Kidney glomerular epithelial cell (primary cell): Measurements from ENCODE around the gene TBCB.

ENCODE experiments used
- DNase-seq: peaks from one replicate; lab custom pipeline; 2025; lab: John Stamatoyannopoulos, UW

TBCB gene

DNA sequence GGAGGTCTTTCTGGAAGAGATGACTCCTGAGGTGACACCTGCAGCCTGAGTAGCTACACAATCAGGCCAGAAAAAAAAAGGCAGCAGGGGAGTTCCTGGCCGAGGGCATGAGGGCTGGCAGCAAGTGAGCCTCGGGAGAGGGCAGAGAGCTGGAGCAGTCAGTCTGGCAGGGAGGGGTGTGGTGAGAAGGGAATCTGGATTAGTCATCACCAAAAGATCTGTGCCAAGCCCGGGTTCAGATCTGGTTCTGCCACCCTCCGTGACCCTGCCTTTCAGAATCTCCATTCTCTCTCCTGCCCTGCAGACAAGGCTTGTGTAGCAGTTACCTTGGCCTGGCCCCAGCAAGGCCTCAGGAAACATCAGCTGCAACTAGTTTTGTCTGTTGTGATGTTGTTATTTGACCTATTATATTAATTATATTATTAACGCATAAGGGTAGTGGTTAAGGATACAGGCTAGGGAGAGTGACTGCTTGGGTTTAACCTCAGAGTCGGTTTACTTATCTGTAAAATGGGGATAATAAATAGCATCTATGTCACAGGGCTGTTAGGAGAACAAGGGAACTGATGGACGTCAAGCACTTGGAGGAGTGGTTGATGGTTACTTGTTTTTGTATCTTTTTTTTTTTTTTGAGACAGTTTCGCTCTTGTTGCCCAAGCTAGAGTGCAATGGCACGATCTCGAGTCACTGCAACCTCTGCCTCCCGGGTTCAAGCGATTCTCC lies 21.9 kb downstream of the TBCB start:
- DNase-seq = peak; percentile 68

DNA sequence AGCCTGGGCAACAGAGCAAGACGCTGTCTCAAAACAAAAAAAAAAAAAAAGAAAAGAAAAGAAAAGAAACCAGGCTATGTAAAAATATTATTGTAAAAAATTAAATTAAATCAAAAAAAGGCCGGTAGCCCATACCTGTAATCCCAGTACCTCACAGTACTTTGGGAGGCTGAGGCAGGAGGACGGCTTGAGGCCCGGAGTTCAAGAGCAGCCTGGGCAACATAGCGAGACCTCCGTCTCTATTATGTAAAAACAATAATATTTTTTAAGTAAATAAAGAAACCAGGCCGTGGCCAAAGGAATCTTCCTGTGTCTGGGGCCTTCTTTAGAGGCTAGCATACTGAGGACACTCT lies 23.8 kb downstream of the TBCB start:
- no peak for DNase-seq

DNA sequence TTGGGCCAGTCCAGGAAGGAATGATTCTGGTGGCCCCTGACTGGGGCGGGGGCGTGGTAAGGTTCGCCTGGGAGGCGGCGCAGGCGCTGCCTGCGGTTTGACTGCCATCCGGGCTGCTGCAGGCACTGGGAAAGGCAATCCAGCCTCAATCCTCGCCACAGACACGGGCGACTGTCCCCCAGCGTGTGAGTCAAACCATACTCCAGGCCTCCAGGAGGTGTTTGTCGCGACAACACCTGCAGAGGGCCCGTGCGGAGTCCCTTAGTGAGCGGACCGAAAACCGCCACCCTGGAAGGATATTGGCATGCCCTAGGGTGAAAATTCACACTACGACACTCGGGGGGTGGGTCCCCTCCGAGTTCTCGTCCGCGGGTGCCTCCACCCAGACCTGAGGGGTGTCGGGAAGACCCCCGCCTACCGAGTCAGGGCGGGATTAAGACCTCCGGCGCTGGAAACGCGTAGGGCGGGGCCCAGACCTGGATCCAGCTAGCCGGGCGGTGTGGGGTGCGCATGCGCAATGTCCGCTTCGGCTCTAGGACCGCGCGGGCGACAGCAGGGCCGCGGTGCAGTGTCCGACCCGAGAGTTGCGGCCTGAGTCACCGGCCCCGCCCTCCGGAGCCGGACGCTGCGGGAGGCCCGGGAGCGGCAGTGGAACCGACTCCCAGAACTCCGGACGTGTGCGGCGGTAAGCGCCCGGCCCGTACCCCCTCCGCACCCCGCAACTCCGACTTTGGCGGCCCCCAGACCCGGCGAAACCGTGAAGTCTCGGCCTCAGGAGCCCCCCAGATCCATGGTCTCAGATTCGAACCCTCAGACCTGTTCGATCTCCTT lies 24.4 kb downstream of the TBCB start, which contains the start of gene CAPNS1:
Gene CAPNS1, plus strand, starts transcription at position 594 of the 831 bp plus-strand sequence. CDS start 946 bp downstream, outside the sequence.
- DNase-seq = peak; percentile 89

DNA sequence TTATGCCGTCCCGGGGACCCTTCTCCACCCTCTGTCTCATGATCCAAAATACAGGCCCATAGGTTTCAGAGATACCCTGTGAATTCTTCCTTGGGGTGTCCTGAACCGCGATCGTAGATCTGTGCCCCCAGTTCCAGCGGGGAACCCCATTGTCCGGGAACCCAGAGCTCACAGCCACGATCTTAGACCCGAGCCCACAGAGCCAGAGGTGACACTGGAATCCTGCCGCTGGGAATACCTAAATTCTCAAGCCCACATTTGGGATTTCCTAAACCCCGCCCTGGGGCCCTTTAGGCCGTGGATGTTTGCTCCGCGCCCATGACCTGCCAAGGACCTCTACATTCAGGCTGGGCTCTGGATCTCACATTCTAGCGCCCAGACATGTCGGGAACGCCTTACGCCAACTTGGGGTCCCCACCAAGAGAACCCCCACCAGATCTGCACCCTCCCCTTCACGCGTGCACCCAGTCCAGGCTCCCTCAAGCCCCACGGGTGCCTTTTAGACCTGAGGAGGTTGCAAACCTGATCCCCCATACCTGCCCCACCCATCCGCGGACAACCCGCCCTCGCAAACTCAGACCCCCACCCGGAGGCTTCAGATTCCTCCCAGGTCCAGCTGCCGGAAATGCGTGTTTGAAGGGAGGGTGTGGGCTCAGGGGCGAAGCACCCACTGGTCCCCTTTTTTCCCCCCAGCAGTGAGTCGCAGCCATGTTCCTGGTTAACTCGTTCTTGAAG lies 25.2 kb downstream of the TBCB start:
- DNase-seq = peak; percentile 38

DNA sequence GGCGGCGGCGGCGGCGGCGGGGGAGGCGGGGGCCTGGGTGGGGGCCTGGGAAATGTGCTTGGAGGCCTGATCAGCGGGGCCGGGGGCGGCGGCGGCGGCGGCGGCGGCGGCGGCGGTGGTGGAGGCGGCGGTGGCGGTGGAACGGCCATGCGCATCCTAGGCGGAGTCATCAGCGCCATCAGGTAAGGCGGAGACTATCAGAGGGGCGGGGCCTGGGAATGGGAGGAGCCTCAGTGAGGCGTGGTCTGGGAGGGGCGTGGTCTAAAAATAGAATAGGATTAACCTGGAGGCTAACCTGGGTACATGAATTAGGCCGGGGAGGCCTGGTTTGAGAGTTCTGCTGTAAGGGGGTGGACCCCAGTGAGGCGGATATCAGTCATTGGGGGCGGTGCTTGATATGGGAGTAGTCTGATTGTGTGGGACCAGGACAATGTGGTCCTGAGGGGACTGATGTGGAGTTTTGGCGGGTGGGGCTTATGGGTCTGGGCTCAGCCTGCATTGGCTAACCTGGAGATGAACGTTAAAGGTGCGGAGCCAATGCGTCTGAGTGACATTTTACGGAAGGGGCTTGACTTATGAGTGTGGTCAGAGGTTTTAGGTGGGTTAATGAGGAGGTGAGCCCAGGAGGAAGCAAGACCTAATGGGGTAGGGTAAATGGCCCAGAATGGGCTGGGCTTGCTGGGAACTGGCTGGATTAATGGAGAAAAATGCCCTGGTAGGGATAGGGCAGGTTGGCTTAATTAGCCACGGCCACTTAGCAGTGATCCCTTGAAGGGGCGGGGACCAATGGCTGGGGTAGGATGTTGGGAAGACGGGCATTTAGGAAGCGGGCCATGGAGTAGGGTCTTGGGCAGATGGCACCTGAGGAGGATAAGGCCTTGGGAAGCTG lies 26.0 kb downstream of the TBCB start:
- DNase-seq = peak; percentile 78

DNA sequence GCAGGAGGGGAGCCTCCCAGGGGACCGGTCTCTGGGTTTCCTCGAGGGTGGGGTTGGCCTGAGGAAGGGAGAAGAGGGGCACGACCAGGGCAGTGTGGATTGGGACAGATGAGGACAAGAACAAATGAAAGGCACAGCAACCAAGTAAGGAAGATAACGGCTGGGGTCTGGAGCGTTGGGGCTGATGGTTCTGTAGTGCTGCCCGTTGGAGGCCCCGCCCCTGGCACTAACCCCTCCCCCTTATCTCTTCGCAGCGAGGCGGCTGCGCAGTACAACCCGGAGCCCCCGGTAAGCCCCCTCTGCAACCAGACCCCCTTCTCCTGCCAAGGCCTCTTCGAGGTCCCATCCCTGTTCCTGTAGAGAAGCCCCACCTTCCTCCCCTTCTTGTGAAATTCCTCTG lies 26.8 kb downstream of the TBCB start:
- no peak for DNase-seq

DNA sequence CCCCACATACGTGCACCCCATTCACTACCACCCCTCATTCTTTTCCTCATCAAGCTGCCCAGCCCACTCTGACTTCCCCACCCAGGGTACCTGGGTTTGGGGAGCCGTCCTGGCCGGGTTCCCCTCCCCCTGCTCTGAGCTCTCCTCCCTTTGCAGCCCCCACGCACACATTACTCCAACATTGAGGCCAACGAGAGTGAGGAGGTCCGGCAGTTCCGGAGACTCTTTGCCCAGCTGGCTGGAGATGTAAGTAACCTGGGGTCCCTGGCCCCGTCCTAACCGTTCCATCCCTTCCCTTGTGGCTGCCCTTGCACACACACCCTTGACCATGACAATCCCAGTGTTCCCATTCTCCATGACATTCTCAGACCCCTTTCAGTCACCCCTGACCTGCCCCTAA lies 27.2 kb downstream of the TBCB start:
- no peak for DNase-seq

DNA sequence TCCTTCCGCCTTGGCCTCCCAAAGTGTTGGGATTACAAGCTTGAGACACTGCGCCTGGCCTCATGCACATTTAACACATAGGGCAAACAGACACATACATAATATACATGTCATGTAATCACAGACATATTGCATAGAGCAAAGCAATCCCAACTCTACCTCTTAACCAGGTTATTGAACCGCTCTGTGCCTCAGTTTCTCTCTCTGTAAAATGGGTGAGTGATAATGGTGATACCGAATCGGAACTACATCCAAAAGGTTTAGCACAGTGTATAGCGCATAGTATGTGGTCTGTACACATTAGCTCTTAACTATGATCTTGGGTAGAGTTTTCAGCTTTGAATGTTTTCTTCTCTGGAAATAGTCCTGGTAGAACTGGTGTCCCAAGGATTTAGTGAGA lies 29.4 kb downstream of the TBCB start:
- no peak for DNase-seq

DNA sequence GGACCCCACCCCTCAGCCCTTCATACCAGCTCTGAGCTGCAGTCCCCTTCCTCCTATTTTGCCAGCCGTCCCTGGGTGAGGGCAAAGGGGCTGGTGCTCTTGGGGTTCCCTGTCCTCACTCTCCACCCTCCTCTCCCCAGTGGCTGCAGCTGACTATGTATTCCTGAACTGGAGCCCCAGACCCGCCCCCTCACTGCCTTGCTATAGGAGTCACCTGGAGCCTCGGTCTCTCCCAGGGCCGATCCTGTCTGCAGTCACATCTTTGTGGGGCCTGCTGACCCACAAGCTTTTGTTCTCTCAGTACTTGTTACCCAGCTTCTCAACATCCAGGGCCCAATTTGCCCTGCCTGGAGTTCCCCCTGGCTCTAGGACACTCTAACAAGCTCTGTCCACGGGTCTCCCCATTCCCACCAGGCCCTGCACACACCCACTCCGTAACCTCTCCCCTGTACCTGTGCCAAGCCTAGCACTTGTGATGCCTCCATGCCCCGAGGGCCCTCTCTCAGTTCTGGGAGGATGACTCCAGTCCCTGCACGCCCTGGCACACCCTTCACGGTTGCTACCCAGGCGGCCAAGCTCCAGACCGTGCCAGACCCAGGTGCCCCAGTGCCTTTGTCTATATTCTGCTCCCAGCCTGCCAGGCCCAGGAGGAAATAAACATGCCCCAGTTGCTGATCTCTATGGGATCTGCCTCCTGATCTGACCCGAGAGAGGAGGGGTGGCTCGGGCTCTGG lies 34.6 kb downstream of the TBCB start:
- no peak for DNase-seq

DNA sequence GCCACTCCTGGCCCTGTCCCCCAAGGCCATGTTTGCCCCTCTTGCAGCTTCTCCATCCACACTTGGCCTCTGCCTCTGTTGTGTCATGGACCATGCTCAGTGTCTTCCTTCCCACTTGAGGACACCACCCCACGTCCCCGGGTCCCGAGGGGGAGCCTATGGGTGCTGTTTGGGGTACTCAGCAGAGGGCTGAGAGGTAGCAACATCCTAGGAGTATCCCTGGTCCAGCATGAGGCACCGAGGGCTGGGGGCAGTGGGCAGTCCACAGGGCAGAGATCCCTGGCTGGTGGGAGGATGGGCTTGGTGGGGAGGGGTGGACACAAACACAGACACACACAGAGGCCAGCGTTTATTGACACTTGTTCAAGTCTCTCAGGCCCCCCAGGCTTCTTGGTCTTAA lies 35.3 kb downstream of the TBCB start:
- no peak for DNase-seq

DNA sequence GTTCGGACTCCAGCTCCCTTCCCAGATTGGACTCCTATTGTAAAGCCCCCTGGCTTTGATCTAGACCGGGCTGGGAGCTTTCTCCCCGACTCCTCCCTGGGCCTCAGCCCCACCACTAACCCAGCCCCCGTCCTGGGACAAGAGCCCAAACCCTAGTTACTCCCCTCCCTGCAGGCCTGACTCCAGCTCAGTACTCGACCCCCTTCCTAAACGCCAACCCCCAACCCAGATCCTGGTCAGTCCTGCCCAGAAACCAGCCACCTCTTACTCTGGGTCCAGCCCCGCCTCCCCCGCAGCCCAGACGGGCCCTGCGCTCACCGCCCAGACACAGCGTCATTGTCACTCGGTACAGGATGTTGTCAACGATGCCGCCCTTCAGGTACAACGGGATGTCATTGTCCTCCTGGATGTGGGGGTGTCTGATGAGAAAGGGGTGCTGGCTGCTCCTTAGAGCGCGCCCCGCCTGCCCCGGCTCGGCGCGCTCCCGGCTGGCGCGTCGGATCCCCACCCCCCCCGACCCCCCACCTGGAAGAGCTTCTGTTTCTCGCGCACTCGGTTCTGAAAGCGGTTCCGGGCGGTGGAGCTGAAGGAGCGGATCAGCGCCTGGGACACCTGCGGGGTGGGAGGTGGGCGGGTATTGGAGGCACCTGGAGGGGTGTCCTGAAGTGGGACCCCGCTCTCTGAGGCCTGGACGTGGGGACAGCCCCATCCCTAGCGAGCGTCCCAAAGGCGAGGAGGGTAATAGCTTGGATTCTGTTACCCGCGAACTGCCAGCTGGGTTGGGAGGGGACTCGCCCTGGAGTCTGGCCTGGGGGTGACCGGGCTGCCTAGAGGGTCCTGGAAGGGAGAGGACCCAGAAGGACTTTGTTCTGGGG lies 36.1 kb downstream of the TBCB start:
- no peak for DNase-seq

DNA sequence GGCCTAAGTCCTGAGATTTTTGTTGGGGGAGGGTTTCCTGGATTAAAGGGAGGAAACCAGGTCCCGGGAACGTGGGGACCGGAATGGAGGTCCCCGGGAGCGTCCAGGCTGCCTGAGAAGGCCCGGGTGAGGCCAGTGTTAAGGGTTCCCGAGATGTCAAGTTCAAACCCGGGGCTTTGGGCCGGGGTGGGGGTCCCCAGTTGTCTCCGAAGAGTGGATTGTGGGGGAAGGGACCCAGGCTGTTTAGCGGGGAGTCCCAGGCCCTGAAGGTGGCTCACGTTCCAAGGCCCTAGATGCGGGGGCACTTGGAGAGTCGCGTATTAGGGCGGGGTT lies 36.7 kb downstream of the TBCB start:
- DNase-seq = no peak

DNA sequence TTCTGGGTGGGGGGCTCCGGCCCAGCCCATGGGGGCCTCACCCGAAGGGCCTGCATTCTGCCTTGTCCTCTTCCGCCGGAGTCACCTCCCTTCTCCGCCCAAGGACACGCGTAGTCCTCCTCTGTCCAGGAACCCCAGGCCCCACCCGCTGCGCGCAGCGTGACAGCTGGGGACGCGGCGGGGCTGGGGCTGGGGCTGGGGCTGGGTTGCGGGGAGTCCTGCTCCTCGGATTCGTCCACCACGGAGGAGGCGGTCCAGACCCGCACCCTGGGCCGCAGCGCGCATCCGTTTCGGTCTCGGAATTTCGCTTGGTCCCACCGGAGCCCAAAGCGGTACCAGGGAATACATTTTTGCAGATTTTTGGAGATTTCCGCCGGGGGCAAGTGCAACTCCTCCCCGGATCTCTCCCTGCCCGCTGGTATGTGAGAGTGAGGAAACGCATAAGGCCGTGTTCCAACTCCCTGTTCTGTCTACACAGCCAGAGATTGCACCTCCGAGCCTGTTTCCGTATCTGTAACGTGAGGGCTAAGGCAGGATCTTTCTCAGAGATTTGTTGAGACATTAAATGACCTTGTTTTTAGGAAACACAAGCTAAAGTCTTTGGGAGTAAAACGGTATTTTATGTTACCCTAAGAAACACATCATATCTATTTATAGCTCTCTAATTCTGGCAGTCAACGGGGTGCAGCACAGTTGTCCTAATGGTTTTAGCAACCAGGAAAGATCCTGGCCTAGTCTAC lies 37.3 kb downstream of the TBCB start, which contains the start of gene COX7A1:
Gene COX7A1, minus strand, starts transcription at position 96 of the 740 bp plus-strand sequence. Its CDS starts 40 bp downstream, at position 56.
- no peak for DNase-seq

DNA sequence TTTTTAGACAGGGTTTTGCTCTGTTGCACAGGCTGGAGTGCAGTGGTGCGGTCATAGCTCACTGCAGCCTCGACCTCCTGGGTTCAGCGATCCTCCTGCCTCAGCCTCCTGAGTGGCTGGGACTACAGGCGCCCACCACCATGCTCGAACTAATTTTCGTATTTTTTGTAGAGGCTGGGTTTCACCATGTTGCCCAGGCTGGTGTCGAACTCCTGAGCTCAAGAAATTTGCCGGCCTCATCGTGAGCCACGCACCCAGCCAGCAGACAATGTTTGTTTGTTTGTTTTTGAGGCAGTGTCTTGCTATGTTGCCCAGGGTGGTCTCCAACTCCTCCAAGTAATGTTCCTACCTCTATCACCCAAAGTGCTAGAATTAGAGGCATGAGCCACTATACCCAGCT lies 37.9 kb downstream of the TBCB start:
- no peak for DNase-seq

DNA sequence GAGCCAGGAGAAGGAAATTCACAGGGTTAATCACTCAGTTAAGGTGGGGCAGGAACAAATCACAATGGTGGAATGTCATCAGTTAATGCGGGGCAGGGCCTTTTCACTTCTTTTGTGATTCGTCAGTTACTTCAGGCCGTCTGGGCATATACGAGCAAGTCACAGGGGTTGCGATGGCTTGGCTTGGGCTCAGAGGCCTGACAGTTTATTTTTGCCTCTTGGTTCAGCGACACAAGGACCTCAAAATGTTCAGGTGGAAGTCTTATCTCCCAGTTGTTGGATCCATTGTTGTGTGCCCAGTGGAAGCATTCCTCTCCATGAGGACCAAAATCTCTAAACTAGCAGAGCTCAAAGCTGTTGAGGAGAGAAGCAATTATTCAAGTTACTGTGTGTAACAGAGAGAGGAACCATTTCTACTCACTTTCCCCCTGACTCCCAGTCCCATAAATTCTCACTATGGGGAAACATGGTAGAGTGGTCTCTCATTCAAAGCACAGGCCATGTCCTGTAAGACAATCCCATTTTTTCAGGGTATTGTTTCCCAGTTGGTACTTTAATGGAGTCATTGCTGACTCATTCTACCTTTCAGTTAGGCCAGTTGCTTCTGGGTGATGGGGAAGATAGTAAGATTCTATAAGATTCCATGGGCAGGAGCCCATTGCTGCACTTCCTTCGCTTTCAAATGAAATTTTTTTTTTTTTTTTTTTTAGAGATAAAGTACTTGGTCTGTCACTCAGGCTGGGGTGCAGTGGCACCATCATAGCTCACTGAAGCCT lies 45.7 kb downstream of the TBCB start:
- no peak for DNase-seq

DNA sequence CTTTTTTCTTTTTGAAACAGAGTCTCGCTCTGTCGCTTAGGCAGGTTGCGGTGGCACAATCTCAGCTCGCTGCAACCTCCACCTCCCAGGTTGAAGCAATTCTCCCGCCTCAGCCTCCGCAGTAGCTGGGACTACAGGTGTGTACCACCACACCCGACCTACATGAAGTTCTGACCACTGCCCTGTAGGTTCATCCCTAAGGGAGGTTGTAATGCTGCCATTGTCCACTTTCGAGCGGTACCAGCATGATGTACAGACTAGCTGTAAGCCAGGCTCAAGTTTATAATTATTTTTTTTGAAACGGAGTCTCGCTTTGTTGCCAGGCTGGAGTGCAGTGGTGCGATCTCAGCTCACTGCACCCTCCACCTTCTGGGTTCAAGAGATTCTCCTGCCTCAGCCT lies 48.5 kb downstream of the TBCB start:
- DNase-seq = no peak

DNA sequence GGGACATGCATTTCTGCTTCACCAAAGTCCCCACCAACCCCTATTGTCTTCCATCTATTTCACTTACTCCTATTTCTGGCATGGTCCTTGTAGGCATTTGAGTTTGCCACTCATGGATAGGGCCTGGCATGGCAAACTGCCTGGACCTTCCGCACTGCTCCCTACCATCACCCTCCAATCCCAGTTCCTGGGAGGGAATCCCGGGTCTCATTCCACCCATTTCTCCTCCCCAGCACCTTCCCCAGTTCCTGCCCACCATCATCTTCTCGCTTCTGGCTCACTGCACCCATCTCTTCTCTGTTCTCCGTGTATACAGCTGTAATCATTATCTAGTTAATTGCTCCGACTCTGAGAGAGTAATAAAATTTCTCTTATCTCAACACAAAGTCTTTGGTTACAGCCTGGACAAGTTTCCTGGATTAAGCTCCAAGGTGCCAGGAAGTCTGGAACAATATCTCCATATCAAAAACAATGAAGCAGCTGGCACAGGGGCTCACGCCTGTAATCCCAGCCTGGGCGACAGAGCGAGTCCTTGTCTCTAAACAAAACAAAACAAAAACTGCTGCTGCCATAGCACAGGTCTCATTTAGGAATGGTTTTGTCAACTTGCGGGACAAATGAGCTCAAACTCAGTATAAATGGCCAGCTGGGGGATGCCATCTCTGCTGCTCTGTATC lies 54.0 kb downstream of the TBCB start:
- peak; percentile 25 for DNase-seq

DNA sequence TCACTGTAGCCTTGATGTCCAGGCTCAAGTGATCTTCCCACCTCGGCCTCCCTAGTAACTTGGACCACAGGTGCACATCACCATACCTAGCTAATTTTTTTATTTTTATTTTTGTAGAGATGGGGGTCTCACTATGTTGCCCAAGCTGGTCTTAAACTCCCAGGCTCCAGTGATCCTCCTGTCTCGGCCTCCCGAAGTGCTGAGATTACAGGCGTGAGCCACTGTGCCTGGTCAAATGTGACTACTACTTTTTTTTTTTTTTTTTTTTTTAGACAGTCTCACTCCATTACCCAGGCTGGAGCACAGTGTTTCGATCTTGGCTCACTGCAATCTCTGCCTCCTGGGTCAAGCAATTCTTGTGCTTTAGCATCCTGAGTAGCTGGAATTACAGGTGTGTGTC lies 57.6 kb downstream of the TBCB start:
- DNase-seq = no peak
